SK-MEL-5 (cell line): ENCODE measurements around the gene TLX2. TPM values are rescaled to one million over a fixed set of nuclear protein-coding genes. Genes with fewer than 3 reads are reported as not detected.

Experiments used
- DNase-seq: peaks from one replicate; pipeline ENCODE4 v3.0.0-alpha.2; 2016; ENCODE audit warnings: low read depth, low spot score
- in situ Hi-C: cut with HindIII; loops from 2 replicates; pipeline ENCODE4 v1.10.0; 2016; ENCODE audit warnings: low sequenced_read_pairs, high pct_unique_total_duplicates, low pct_unique_long_range_greater_than_20kb
- total RNA-seq: library from RNA; depleted of rRNA; stranded (reverse); fragments of >200 nt; shearing (Covaris generic); gene quantifications from 2 replicates; pipeline ENCODE4 v1.2.3, GENCODE V29; 2014

Gene TLX2
- total RNA-seq, 1 experiment from 2014 or later, result 0.55 TPM

- in situ Hi-C loops, result no loop called here
Observed at GRCh38 chr2:74542978-74543377, 28.7 kb downstream of the TLX2 start.

DNA sequence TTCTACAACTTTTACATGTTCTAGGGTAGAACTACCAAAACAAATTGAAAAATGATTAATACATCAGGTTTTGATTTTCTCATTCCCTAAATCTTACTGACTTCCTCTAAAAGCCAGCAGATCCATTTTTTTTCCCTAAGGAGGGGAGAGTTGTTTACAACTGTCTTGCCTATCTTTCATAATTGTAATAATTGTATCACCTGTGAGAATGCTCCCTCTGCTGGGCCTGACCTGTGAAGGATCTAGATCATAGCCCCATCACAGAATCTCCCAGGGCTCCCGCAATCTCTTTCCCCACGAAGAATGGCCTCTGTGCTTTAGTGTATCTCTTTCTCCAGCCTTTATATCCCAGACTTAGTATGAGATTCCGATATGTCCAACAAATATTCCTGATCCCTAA lies 30.4 kb downstream of the TLX2 start:
- in situ Hi-C loops, result no loop called here
- no peak for DNase-seq

More at GRCh38 chr2:74542978-74543377, 28.7 kb downstream of the TLX2 start:
- no peak for DNase-seq

DNA sequence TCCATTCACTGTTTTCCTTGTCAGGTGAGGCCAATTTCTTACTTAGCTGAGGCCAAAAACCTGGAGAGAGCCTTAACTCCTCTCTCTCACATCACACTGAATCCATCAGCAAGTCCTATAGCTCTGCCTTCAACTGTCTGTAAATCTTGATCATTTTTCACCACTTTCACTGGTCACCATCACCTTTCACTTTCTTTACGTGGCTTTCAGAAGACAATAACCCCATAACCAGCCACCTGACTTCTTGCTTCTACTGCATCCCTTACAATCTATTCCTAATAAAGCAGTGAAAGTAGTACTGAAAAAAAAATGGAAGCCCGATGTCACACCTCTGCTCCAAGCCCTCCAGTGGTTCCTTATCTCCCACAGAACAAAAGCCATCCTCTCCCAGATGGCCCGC lies 31.8 kb downstream of the TLX2 start:
- DNase-seq, result no peak

DNA sequence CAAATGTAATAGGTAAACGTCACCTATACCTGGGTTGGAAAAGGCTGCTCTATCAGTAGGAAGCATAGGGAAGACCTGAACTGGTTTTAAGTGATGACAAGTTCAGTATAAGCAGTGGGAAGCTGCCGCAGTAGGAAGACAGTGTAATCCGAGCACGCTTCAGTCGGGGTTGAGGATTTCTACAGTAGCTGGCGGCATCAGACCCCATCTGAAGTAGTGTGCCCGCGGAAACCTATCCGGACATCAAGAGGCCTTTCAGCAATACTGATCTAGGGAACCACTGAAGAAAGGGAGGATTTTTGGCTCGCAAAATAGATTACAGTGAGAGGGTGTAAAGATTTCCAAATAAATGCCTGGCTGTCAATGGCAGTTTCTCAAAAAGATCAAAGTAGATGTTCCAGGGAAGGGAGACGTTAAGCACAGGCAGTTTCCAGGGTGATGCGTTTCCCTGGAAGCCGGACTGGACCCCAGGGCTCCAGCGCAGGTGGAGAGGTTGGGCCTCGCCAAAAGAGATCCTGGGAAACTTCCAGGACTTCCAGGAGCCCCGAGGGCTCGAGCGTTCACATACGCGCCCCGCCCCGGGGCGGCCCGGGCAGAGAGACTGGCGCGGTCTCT lies 34.1 kb downstream of the TLX2 start:
- in situ Hi-C loops, result no loop called here

More for the DNA sequence above, 31.8 kb downstream of the TLX2 start:
- in situ Hi-C loops, result no loop called here

DNA sequence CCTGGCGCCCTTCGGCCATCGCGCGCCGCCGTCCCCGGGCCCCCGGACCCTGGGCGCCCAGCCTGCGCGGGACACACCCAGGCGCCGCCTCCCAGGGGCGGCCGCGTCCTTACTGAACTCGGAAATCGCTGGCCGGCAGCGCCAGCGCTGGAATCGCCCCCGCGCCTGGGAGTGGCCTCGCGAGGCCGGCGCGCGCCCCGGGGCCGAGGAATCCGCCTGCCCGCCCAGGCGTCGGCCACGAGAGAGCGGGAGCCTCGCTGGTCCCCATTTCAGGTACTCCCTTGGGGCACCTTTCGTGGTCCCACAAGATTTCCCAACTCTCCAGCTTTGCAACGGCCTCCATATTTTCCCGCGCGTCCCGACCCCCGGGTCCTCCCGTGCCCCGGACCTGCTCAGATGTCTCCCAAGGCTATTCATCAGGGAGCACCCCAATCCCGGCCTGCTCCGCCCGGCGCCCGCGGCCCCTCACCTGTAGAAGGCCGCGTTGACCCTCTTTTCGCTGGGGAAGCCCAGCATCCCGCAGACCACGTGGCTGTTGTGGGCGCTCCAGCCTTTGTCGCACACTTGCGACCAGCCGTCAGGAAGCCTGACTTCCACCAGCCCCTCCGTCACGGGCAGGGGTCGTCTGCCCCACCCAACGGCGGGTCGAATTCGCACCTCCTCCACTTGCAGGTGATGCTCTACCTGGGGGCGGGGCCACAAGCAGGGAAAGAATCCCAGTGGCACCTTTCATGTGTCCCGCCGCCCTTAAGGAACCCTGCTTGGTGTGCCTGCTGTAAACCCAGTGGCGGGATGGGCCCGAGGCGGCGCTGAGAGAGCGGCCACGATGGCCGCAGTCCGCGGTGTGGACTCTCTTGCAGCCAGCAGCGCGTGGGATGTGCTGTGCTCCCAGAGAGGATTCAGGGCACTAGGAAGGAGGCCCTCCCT lies 34.9 kb downstream of the TLX2 start:
- peak; percentile 59 for DNase-seq
- in situ Hi-C loops, result no loop called here

More for the DNA sequence above, 34.1 kb downstream of the TLX2 start:
- no peak for DNase-seq

GRCh38 chr2:74550231-74550630 lies 36.0 kb downstream of the TLX2 start:
- no peak for DNase-seq
- in situ Hi-C loops, result no loop called here

- no peak for DNase-seq
- in situ Hi-C loops, result no loop called here
Observed at GRCh38 chr2:74551530-74551929, 37.3 kb downstream of the TLX2 start.

GRCh38 chr2:74551942-74552913 lies 38.0 kb downstream of the TLX2 start:
- in situ Hi-C loops, result no loop called here

DNA sequence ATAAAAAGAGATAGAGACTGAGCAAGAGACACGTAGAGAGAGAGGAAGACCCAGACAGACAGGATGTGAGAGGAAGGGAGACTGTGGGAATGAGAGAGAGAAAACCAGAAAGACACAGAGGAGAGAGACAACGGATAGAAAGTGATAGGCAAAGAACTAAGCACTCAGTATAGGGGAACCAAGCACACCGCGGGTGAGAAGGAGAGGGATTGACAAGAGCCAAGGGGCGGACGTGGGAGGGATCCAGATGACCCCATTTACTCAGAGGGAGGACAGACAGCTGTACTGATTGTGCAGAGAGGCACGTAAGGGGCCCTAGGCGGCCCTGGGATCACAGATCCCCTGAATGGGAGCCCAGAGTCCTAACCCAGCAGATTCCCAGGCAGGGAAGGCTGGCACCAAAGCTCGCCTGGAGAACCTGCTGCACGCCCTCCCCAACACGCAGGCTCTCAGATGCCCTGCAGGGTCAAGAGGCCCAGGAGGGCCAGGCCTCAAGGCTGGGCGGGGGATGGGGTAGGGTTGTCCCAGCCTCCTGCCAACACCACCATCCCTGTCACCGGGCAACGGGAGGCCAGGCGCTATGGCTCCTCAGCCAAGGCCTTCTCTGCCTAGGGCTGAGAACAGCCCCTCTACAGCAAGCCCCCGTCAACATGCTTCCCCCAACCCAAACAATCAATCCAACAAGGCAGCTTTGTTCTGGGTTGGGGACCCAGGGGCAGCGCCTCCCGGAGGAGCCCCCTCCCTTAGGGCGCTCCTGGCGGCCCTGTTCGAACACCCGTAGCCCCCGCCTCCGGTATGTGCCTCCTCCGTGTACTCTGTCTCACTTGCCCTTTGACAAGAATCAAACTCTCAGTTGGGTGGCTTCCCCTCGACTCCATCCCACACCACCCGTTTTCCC lies 38.9 kb downstream of the TLX2 start:
- no peak for DNase-seq
- in situ Hi-C loops, result no loop called here

More at GRCh38 chr2:74551942-74552913, 38.0 kb downstream of the TLX2 start:
- no peak for DNase-seq

DNA sequence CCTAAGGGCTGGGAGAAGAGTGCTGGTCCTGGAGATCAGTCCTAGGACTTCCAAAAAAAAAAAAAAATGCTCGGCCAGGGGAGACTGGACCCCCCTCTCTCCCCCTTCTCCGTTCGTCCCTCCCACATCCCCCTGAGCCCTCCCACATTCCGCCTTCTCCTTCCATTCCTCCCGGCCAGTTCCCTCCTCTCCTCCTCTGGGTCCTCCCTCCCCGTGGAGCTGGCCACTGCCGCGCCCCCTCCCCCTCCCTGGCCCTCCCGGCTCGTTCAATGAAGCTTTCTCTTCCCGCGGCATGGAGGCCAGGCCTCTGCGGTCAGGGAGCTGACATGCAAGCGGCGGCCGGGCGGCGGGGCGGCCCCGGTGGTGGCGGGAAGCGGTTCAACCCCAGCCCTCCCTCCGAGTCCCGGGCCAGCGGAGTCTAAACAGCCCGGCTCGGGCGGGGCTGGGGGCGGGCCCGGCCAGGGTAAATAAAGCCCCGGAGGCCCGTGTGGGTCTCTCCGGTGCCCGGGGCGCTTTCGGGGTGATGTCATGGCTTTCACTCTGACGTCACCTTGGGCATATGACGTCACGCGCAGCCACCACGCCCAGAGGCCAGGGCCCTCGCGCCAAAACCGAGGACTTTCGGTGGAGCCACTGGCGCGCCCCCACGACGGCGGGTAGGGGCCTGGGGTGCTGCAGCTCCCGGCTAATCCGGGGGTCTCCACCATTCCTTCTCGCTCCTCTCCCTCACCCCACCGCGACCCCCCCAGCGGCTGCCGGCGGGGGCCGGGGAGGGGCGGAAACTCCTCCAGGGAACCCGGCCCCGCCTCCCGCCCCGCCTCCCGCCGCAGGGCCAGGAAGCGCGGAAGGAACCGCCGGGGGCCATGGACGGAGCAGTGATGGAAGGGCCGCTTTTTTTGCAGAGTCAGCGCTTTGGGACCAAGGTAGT lies 39.9 kb downstream of the TLX2 start, which contains the start of the genes DOK1 and LOXL3:
TSS of gene DOK1 (plus strand) at position 829 of the 928 bp plus-strand sequence. CDS start at position 864, 35 bp downstream.
TSS of gene LOXL3 (minus strand) at position 51 of the 928 bp plus-strand sequence. CDS start 1,308 bp downstream, outside the sequence.
- DNase-seq, result peak; percentile 87
- in situ Hi-C loops, result no loop called here

GRCh38 chr2:74554820-74555531 lies 40.7 kb downstream of the TLX2 start:
- no peak for DNase-seq
- in situ Hi-C loops, result no loop called here

- in situ Hi-C loops, result no loop called here
- no peak for DNase-seq
Observed at GRCh38 chr2:74555610-74556103, 41.4 kb downstream of the TLX2 start.

DNA sequence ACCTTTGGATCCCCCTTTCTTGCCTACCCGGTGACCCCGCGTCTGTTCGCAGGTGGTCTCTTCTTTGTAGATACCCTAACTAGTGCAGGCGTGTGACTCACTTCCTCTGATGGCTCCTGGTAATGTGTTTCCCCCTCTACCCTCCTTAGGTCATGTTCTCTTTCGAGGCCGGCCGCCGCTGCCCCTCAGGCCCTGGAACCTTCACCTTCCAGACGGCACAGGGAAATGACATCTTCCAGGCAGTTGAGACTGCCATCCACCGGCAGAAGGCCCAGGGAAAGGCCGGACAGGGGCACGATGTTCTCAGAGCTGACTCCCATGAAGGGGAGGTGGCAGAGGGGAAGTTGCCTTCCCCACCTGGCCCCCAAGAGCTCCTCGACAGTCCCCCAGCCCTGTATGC lies 41.9 kb downstream of the TLX2 start:
- in situ Hi-C loops, result no loop called here
- no peak for DNase-seq

- no peak for DNase-seq
- in situ Hi-C loops, result no loop called here
Observed at GRCh38 chr2:74556831-74557370, 42.7 kb downstream of the TLX2 start.
